Mammary epithelial cell (primary cell): ENCODE data around the gene OARD1.

Experiments used
- CTCF ChIP-seq, 2 donors: IDR thresholded peaks in 1 of 2; conservative IDR thresholded peaks in 1 of 2; 2 replicates each; pipeline ENCODE4 v1.5.1; 2011 to 2012; ENCODE audit warnings: inconsistent platforms in 2 of 2, low read length in 2 of 2, mild to moderate bottlenecking in 2 of 2, control low read depth in 1 of 2, low read depth in 1 of 2; ENCODE audit not compliant: insufficient read depth in 1 of 2; ENCODE audit errors: extremely low read depth in 1 of 2
- EZH2 ChIP-seq: IDR thresholded peaks from 2 replicates; pipeline ENCODE4 v1.6.1; 2012; ENCODE audit warnings: low read length, inconsistent platforms, borderline replicate concordance

- TF ChIP-seq CTCF (conservative IDR thresholded peaks at IDR 0.05 in 1 of 2, IDR thresholded peaks at IDR 0.05 in 1 of 2; ENCODE audit: extremely low read depth in 1 of 2, insufficient read depth in 1 of 2, low read depth in 1 of 2, low read length in 2 of 2) (peak; percentile 76 to 82), EZH2 (no peak)
These were observed 5.3 kb downstream of the OARD1 start for GRCh38 chr6:41066867-41067304.
